HCT116 (cell line): ENCODE results near the gene ZFYVE1. TPM values are rescaled to one million over a fixed set of nuclear protein-coding genes. Genes with fewer than 3 reads are reported as not detected.

Source experiments
- ATAC-seq: fragments of 200-7000 bp; cut with Tn5 transposase; 2 replicates; pipeline ENCODE4 v1.9.1; 2020; ENCODE audit warnings: mild to moderate bottlenecking, moderate library complexity
- BruUV-seq: library from RNA; stranded (reverse); fragments of 400-500 nt; replicated peaks from 2 replicates; lab custom pipeline; 2021; lab: Mats Ljungman, UMichigan
- CTCF ChIA-PET: fragments of 300-600 bp; sonication (Branson Sonifier 250); formaldehyde crosslinking; loops from one replicate; lab custom pipeline; 2021; ENCODE audit warnings: antibody characterized with exemption; lab: Charles Lee
- POLR2A ChIA-PET: fragments of 300-600, 350-600 bp; sonication (Branson Sonifier 250); formaldehyde crosslinking; loops from one replicate; lab custom pipeline; 2021; ENCODE audit warnings: antibody characterized with exemption; lab: Charles Lee
- RAD21 ChIA-PET, 2 experiments: fragments of 300-600 bp; sonication (Branson Sonifier 250); formaldehyde crosslinking; loops; one replicate each; lab custom pipeline; 2023; ENCODE audit warnings: low total read pairs in 2 of 2; ENCODE audit not compliant: uncharacterized antibody in 2 of 2, unreplicated experiment in 2 of 2, low non-redundant PET in 1 of 2; lab: Charles Lee
- DNase-seq: peaks from one replicate; pipeline ENCODE4 v3.0.0-alpha.2; 2010; ENCODE audit warnings: low read depth, low spot score
- H2AFZ ChIP-seq: fragments of 200-600 bp; shearing (Covaris generic), sonication (generic); 2 replicates; pipeline ENCODE4 v1.6.1; 2017; ENCODE audit warnings: low read depth, mixed run types, mixed read lengths, antibody characterized with exemption, low read length; ENCODE audit not compliant: poor library complexity, severe bottlenecking
- H3K27ac ChIP-seq: 2 replicates; pipeline ENCODE4 v1.5.1; 2012; ENCODE audit warnings: low read depth, low read length
- H3K27me3 ChIP-seq: fragments of 200-600 bp; sonication (generic); 2 replicates; pipeline ENCODE4 v1.6.1; 2016; ENCODE audit warnings: mixed run types, low read length, mixed read lengths; ENCODE audit not compliant: insufficient read depth
- H3K36me3 ChIP-seq, 2 experiments: fragments of 200-500 bp in 1 of 2; fragments of 200-600 bp in 1 of 2; sonication (Bioruptor generic) in 1 of 2; sonication (generic) in 1 of 2; 2 replicates each; pipeline versions ENCODE4 v1.5.1 to v1.6.1; 2014 to 2016; ENCODE audit warnings: low read length in 2 of 2, inconsistent platforms in 1 of 2, mixed read lengths in 1 of 2, mixed run types in 1 of 2; ENCODE audit not compliant: insufficient read depth in 2 of 2, control insufficient read depth in 1 of 2
- H3K4me1 ChIP-seq, 2 experiments: fragments of 200-600 bp in 1 of 2; sonication (generic) in 1 of 2; 2 replicates each; pipeline versions ENCODE4 v1.5.1 to v1.6.1; 2012 to 2017; ENCODE audit warnings: low read length in 2 of 2, inconsistent platforms in 1 of 2, mild to moderate bottlenecking in 1 of 2, mixed read lengths in 1 of 2, mixed run types in 1 of 2, moderate library complexity in 1 of 2; ENCODE audit not compliant: insufficient read depth in 2 of 2, control insufficient read depth in 1 of 2
- H3K4me2 ChIP-seq: fragments of 200-600 bp; sonication (generic); 2 replicates; pipeline ENCODE4 v1.6.1; 2017; ENCODE audit warnings: mixed run types, low read length, mixed read lengths
- H3K4me3 ChIP-seq, 2 experiments: fragments of 200-600 bp in 1 of 2; sonication (generic) in 1 of 2; replicated peaks in 1 of 2; 2 replicates each; pipeline ENCODE4 v1.5.1; 2011 to 2016; ENCODE audit warnings: low read length in 2 of 2, control low read depth in 1 of 2, low read depth in 1 of 2, mild to moderate bottlenecking in 1 of 2, mixed read lengths in 1 of 2, mixed run types in 1 of 2
- H3K79me2 ChIP-seq: fragments of 200-600 bp; sonication (generic); 2 replicates; pipeline ENCODE4 v1.6.1; 2017; ENCODE audit warnings: mild to moderate bottlenecking, mixed run types, low read length, moderate library complexity, mixed read lengths; ENCODE audit not compliant: insufficient read depth
- H3K9ac ChIP-seq: fragments of 200-600 bp; sonication (generic); 2 replicates; pipeline ENCODE4 v1.6.1; 2016; ENCODE audit warnings: low read length, mixed read lengths
- H3K9me2 ChIP-seq: fragments of 200-600 bp; sonication (generic), shearing (Covaris generic); 2 replicates; pipeline ENCODE4 v1.6.1; 2017; ENCODE audit warnings: mixed run types, mild to moderate bottlenecking, moderate library complexity; ENCODE audit not compliant: insufficient read depth
- H3K9me3 ChIP-seq, 2 experiments: fragments of 200-500 bp in 1 of 2; fragments of 200-600 bp in 1 of 2; sonication (Bioruptor generic) in 1 of 2; sonication (generic) in 1 of 2; 2 replicates each; pipeline ENCODE4 v1.6.1; 2014 to 2017; ENCODE audit warnings: low read length in 2 of 2, mixed read lengths in 2 of 2, inconsistent platforms in 1 of 2, low read depth in 1 of 2, mild to moderate bottlenecking in 1 of 2, mixed run types in 1 of 2, moderate library complexity in 1 of 2; ENCODE audit not compliant: control insufficient read depth in 1 of 2, insufficient read depth in 1 of 2
- H4K20me1 ChIP-seq: fragments of 200-600 bp; sonication (generic), shearing (Covaris generic); 2 replicates; pipeline ENCODE4 v1.6.1; 2017; ENCODE audit warnings: mixed run types, mild to moderate bottlenecking, moderate library complexity; ENCODE audit not compliant: insufficient read depth
- ATF3 ChIP-seq: IDR thresholded peaks from 2 replicates; pipeline ENCODE4 v1.6.1; 2012
- CBX3 ChIP-seq: IDR thresholded peaks from 2 replicates; pipeline ENCODE4 v1.6.1; 2012; ENCODE audit warnings: low read depth
- EZH2 ChIP-seq: fragments of 200-600 bp; sonication (generic); IDR thresholded peaks from 2 replicates; pipeline ENCODE4 v1.6.1; 2017; ENCODE audit warnings: antibody characterized with exemption, mixed run types
- EZH2phosphoT487 ChIP-seq: fragments of 200-600 bp; IDR thresholded peaks from 2 replicates; pipeline ENCODE4 v1.6.1; 2018; ENCODE audit warnings: antibody characterized with exemption, borderline replicate concordance
- MAX ChIP-seq: IDR thresholded peaks from 2 replicates; pipeline ENCODE4 v1.6.1; 2012
- POLR2AphosphoS5 ChIP-seq: IDR thresholded peaks from 2 replicates; pipeline ENCODE4 v1.6.1; 2011; ENCODE audit warnings: mild to moderate bottlenecking, low read depth, low read length, moderate library complexity
- SIN3A ChIP-seq: IDR thresholded peaks from 2 replicates; pipeline ENCODE4 v1.6.1; 2012; ENCODE audit warnings: low read depth
- SP1 ChIP-seq: IDR thresholded peaks from 2 replicates; pipeline ENCODE4 v1.6.1; 2012; ENCODE audit warnings: low read depth
- TCF7L2 ChIP-seq: IDR thresholded peaks from 2 replicates; pipeline ENCODE4 v1.7.0; 2011; ENCODE audit warnings: borderline replicate concordance, inconsistent platforms; ENCODE audit not compliant: insufficient read depth, insufficient read length; ENCODE audit errors: extremely low read depth
- ZBTB33 ChIP-seq: IDR thresholded peaks from 2 replicates; pipeline ENCODE4 v1.6.1; 2011; ENCODE audit warnings: mild to moderate bottlenecking, low read length, moderate library complexity; ENCODE audit not compliant: insufficient replicate concordance; ENCODE audit errors: extremely low read depth
- ZNF274 ChIP-seq: fragments of 200-500 bp; sonication (Bioruptor generic); IDR thresholded peaks from 2 replicates; pipeline ENCODE4 v1.6.1; 2014; ENCODE audit warnings: mild to moderate bottlenecking, low read depth, low read length, inconsistent platforms
- intact Hi-C: fragments of 100-400 bp; cut with micrococcal nuclease; formaldehyde crosslinking; loops from 2 replicates; pipeline ENCODE4 v1.10.0; 2022
- total RNA-seq: library from RNA; stranded (reverse); gene quantifications from one replicate; pipeline ENCODE4 v1.2.1, GENCODE V29; 2021; ENCODE audit not compliant: unreplicated experiment
- TF ChIP-seq, protein P1 (sequence below): IDR thresholded peaks from 2 replicates; pipeline ENCODE4 v1.6.1; 2012; ENCODE audit warnings: low read depth

Gene ZFYVE1
- total RNA-seq, 1 experiment from 2014 or later: 7.7 TPM

DNA sequence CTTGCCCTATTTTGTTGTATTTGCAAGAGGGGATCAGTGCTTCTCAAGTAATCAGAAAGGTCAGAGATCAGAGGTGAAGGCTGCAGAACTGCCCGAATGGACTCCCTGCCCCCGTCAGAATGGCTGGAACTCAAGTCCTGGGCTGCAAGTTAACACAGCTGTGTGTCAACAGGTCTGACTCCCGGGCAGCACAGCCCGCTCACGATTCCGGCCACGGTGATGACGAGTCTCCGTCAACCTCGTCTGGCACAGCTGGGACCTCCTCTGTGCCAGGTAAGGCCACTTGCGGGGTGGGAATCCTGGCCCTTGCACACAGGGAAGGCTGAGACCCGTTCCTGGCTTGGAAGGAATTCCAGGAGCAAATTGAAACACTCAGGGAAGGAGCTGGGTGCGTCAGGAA lies 87.3 kb downstream of the ZFYVE1 start:
- peaks cover 13 to 16% of the 10 kb centered on the region in 2 experiments; a peak in 3 of 4 replicates for H3K36me3 ChIP-seq
- H3K79me2 ChIP-seq: no peaks in the 10 kb centered on the region; the same call in 1 of the 2 replicates
- RAD21 ChIA-PET: no interaction called here
- intact Hi-C loops: no loop called here
- TF ChIP-seq SP1 (no peak), ATF3 (no peak), ZNF274 (no peak), CBX3 (no peak)
- TF ChIP-seq, all 23 proteins: peak for 0
- BruUV-seq: no TSS peak
- no peak for ATAC-seq
- H3K27me3 ChIP-seq: no peaks in the 10 kb centered on the region
- DNase-seq: no peak
- H3K9ac ChIP-seq: no peak overlapping the region
- no peak overlapping the region for H2AFZ ChIP-seq
- ChIA-PET POLR2A (no interaction called here), CTCF (interaction anchor here (1.0 kb wide), 1 partner anchor 9 kb away, joined by 4 read pairs; no protein-coding TSS in a partner anchor)
- H3K27ac ChIP-seq: no peak overlapping the region
- H3K4me3 ChIP-seq: no peak overlapping the region
- 0 out of 2 replicates have a peak, but pooled peaks cover 3% of the 10 kb centered on the region for H4K20me1 ChIP-seq
- no peak overlapping the region for H3K4me2 ChIP-seq
- no peaks in the 10 kb centered on the region for H3K9me3 ChIP-seq
- H3K9me2 ChIP-seq: no peaks in the 10 kb centered on the region
- H3K4me1 ChIP-seq: no peaks in the 10 kb centered on the region

DNA sequence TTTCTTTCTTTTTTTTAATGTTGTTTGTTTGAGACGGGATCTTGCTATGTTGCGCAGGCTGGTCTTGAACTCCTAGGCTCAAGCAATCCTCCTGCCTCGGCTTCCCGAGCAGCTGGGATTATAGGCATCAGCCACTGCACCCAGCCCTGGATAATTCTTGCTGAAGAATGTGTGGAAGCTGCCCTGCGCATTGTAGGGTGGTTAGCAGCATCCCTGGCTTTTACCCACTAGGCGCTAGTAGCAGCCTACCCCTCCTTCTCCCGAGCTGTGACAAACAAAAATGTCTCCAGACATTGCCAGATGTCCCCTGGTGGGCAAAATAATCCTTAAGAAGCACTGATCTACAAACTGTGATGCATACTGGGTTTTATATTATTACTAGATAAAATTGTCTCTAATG lies 94.0 kb downstream of the ZFYVE1 start:
- Histone ChIP-seq H3K27me3 (no peaks in the 10 kb centered on the region), H3K4me1 (peaks cover 0 to under 1% of the 10 kb centered on the region in 2 experiments; a peak in 2 of 4 replicates), H3K4me2 (no peak overlapping the region), H4K20me1 (peaks cover 4% of the 10 kb centered on the region; the same call in 1 of the 2 replicates), H3K4me3 (no peak overlapping the region), H3K79me2 (peaks cover 54% of the 10 kb centered on the region), H2AFZ (no peak overlapping the region), H3K9me3 (no peaks in the 10 kb centered on the region), H3K9ac (no peak overlapping the region), H3K36me3 (no peaks in the 10 kb centered on the region), H3K9me2 (no peaks in the 10 kb centered on the region), H3K27ac (no peak overlapping the region)
- DNase-seq: no peak
- POLR2A ChIA-PET: no interaction called here
- no TSS peak for BruUV-seq
- RAD21 ChIA-PET: interaction anchor here in 1 of 2 experiments (0.7 kb wide), 1 partner anchor 24 kb away, joined by 3 read pairs; no protein-coding TSS in a partner anchor
- intact Hi-C loops: no loop called here
- no peak for ATAC-seq
- TF ChIP-seq EZH2phosphoT487 (no peak), MAX (no peak), SP1 (no peak), SIN3A (no peak), EZH2 (no peak), ZBTB33 (no peak), TCF7L2 (no peak), POLR2AphosphoS5 (no peak)
- TF ChIP-seq, protein P1, sequence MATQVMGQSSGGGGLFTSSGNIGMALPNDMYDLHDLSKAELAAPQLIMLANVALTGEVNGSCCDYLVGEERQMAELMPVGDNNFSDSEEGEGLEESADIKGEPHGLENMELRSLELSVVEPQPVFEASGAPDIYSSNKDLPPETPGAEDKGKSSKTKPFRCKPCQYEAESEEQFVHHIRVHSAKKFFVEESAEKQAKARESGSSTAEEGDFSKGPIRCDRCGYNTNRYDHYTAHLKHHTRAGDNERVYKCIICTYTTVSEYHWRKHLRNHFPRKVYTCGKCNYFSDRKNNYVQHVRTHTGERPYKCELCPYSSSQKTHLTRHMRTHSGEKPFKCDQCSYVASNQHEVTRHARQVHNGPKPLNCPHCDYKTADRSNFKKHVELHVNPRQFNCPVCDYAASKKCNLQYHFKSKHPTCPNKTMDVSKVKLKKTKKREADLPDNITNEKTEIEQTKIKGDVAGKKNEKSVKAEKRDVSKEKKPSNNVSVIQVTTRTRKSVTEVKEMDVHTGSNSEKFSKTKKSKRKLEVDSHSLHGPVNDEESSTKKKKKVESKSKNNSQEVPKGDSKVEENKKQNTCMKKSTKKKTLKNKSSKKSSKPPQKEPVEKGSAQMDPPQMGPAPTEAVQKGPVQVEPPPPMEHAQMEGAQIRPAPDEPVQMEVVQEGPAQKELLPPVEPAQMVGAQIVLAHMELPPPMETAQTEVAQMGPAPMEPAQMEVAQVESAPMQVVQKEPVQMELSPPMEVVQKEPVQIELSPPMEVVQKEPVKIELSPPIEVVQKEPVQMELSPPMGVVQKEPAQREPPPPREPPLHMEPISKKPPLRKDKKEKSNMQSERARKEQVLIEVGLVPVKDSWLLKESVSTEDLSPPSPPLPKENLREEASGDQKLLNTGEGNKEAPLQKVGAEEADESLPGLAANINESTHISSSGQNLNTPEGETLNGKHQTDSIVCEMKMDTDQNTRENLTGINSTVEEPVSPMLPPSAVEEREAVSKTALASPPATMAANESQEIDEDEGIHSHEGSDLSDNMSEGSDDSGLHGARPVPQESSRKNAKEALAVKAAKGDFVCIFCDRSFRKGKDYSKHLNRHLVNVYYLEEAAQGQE: no peak
- CTCF ChIA-PET: interaction anchor here (1.1 kb wide), 1 partner anchor 15 kb away, joined by 3 read pairs; no protein-coding TSS in a partner anchor
